ENCODE data around the gene PDE4D. TPM values are rescaled to one million over a fixed set of nuclear protein-coding genes. Genes with fewer than 3 reads are reported as not detected.

PDE4D gene
- total and polyA plus RNA-seq, 2 of the 4 experiments (the other 2 are of a cell fraction): 1.4 to 7.9 TPM

GRCh38 chr5:58979090-58979489 lies 914.4 kb downstream of the PDE4D start:
- DNase-seq (no peak), ATAC-seq (ENCODE audit: low read depth) (no peak)
- Histone ChIP-seq H3K27ac (ENCODE audit: insufficient read depth, low read length) (no peak overlapping the region), H3K4ac (ENCODE audit: low read depth, low read length) (no peak overlapping the region), H3K4me1 (ENCODE audit: control insufficient read depth, insufficient read depth, low read length) (no peaks in the 10 kb centered on the region), H4K91ac (ENCODE audit: insufficient read depth, low read depth, low read length) (no peak overlapping the region), H2AK9ac (replicated peaks; ENCODE audit: low read depth, low read length, poor library complexity) (no peak overlapping the region), H3K18ac (ENCODE audit: low read depth, low read length) (no peak overlapping the region), H2BK20ac (ENCODE audit: low read depth, low read length) (no peak overlapping the region), H3K27me3 (ENCODE audit: control insufficient read depth, insufficient read depth, low read length) (no peaks in the 10 kb centered on the region), H3K79me1 (ENCODE audit: low read depth in 1 of 2, low read length in 2 of 2) (peaks cover 0 to 13% of the 10 kb centered on the region in 2 experiments; a peak in 2 of 4 replicates), H3K4me2 (ENCODE audit: low read depth, low read length) (no peak overlapping the region), H2AFZ (replicated peaks; ENCODE audit: low read length, poor library complexity) (no peak overlapping the region), H2BK120ac (ENCODE audit: low read depth, low read length) (no peak overlapping the region), H4K5ac (ENCODE audit: low read depth, low read length) (no peak overlapping the region), H2BK5ac (ENCODE audit: low read depth, low read length, poor library complexity, severe bottlenecking) (no peak overlapping the region), H3K9ac (ENCODE audit: low read depth, low read length) (no peak overlapping the region), H2BK15ac (ENCODE audit: low read depth, low read length) (no peak overlapping the region), H2AK5ac (ENCODE audit: low read depth, low read length) (no peak overlapping the region), H3K23ac (ENCODE audit: low read depth, low read length) (no peak overlapping the region), H3K9me3 (ENCODE audit: control insufficient read depth, insufficient read depth, low read length) (no peaks in the 10 kb centered on the region), H3K56ac (ENCODE audit: extremely low read depth, insufficient read depth, low read length) (no peak overlapping the region), H3K36me3 (ENCODE audit: control insufficient read depth, insufficient read depth, low read length) (peaks cover 47% of the 10 kb centered on the region), H3K9me1 (ENCODE audit: insufficient read depth, low read length) (no peaks in the 10 kb centered on the region), H3K14ac (replicated peaks; ENCODE audit: low read depth, low read length) (no peak overlapping the region), H3K4me3 (ENCODE audit: insufficient read depth, low read depth, low read length) (no peak overlapping the region), H4K8ac (ENCODE audit: low read depth in 2 of 2, low read length in 2 of 2) (no peak overlapping the region), H4K20me1 (ENCODE audit: insufficient read depth, low read length) (peaks cover 2% of the 10 kb centered on the region; the same call in 1 of the 2 replicates)
- in situ Hi-C loops (cut with MboI; ENCODE audit: low sequenced_read_pairs): no loop called here
- dilution Hi-C loops (cut with HindIII; ENCODE audit: low sequenced_read_pairs, unreplicated experiment): no loop called here
- ChIA-PET POLR2A (ENCODE audit: unreplicated experiment) (no interaction called here), CTCF (no interaction called here)
- no TSS peak for BruUV-seq (replicated peaks)
- intact Hi-C loops (cut with micrococcal nuclease): no loop called here
- TF ChIP-seq, protein P1, sequence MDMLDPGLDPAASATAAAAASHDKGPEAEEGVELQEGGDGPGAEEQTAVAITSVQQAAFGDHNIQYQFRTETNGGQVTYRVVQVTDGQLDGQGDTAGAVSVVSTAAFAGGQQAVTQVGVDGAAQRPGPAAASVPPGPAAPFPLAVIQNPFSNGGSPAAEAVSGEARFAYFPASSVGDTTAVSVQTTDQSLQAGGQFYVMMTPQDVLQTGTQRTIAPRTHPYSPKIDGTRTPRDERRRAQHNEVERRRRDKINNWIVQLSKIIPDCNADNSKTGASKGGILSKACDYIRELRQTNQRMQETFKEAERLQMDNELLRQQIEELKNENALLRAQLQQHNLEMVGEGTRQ (IDR thresholded peaks at IDR 0.05; ENCODE audit: low read depth, low read length): no peak
- TF ChIP-seq FOS (IDR thresholded peaks at IDR 0.05; ENCODE audit: low read depth, low read length) (no peak), MAFK (IDR thresholded peaks at IDR 0.05; ENCODE audit: low read depth, low read length) (no peak), NFE2L2 (IDR thresholded peaks at IDR 0.05; ENCODE audit: low read depth, low read length) (no peak), RFX5 (IDR thresholded peaks at IDR 0.05; ENCODE audit: low read depth, low read length) (no peak), MXI1 (IDR thresholded peaks at IDR 0.05; ENCODE audit: borderline replicate concordance, low read depth, low read length) (no peak), POLR2A (IDR thresholded peaks at IDR 0.05; ENCODE audit: low read depth, low read length) (no peak), MAZ (IDR thresholded peaks at IDR 0.05; ENCODE audit: borderline replicate concordance, low read depth, low read length) (no peak), SMC3 (IDR thresholded peaks at IDR 0.05; ENCODE audit: low read depth, low read length) (no peak), RAD21 (IDR thresholded peaks at IDR 0.05; ENCODE audit: low read length) (no peak), RCOR1 (IDR thresholded peaks at IDR 0.05; ENCODE audit: insufficient replicate concordance, low read length) (no peak), CHD1 (IDR thresholded peaks at IDR 0.05; ENCODE audit: low read depth, low read length) (no peak)
- TF ChIP-seq, protein P2, sequence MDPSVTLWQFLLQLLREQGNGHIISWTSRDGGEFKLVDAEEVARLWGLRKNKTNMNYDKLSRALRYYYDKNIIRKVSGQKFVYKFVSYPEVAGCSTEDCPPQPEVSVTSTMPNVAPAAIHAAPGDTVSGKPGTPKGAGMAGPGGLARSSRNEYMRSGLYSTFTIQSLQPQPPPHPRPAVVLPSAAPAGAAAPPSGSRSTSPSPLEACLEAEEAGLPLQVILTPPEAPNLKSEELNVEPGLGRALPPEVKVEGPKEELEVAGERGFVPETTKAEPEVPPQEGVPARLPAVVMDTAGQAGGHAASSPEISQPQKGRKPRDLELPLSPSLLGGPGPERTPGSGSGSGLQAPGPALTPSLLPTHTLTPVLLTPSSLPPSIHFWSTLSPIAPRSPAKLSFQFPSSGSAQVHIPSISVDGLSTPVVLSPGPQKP (IDR thresholded peaks at IDR 0.05; ENCODE audit: borderline replicate concordance, low read depth, low read length): no peak

Data from IMR-90 (cell line).